Cardiac muscle cell (in vitro differentiated cells and primary cell): ENCODE data around the gene FHOD1. TPM values are rescaled to one million over a fixed set of nuclear protein-coding genes. Genes with fewer than 3 reads are reported as not detected.
A peak's percentile ranks its signal among the peaks of the same experiment; 100 is the strongest.

ENCODE experiments used
- DNase-seq, 2 donors: peaks; one replicate each; pipeline versions ENCODE4 v3.0.0 to v3.0.0-alpha.2; 2010 to 2017; ENCODE audit warnings: low read depth in 1 of 2, low spot score in 1 of 2
- H3K27ac ChIP-seq: fragments of 200-600 bp; sonication (generic); 2 replicates; pipeline ENCODE4 v1.5.1; 2016
- H3K27me3 ChIP-seq: fragments of 200-600 bp; sonication (generic); 2 replicates; pipeline ENCODE4 v1.6.0; 2016; ENCODE audit warnings: control low read depth
- H3K36me3 ChIP-seq: fragments of 200-600 bp; sonication (generic); 2 replicates; pipeline ENCODE4 v1.5.1; 2016; ENCODE audit warnings: control low read depth
- H3K4me1 ChIP-seq: fragments of 200-600 bp; sonication (generic); 2 replicates; pipeline ENCODE4 v1.8.1; 2017; ENCODE audit warnings: low read depth, mild to moderate bottlenecking, mixed run types
- H3K4me3 ChIP-seq: fragments of 200-600 bp; sonication (generic); 2 replicates; pipeline ENCODE4 v1.5.1; 2016; ENCODE audit warnings: mild to moderate bottlenecking
- H3K9me3 ChIP-seq: fragments of 200-600 bp; sonication (generic); 2 replicates; pipeline ENCODE4 v1.5.1; 2017; ENCODE audit warnings: low read depth, mild to moderate bottlenecking, control low read depth
- CTCF ChIP-seq: IDR thresholded peaks from 2 replicates; pipeline ENCODE4 v1.5.1; 2012; ENCODE audit warnings: low read depth, mild to moderate bottlenecking, low read length
- polyA plus RNA-seq: library from polyadenylated mRNA; unstranded; fragments of >200 nt; fragmentation: Nextera tagmentation; extraction: Ambion mirVana; gene quantifications from 2 replicates; pipeline ENCODE4 v1.2.1, GENCODE V29; 2016
- total RNA-seq: library from RNA; depleted of rRNA; stranded (reverse); fragments of >200 nt; gene quantifications from 2 replicates; pipeline ENCODE4 v1.2.3, GENCODE V29; 2016

The FHOD1 gene
- total and polyA plus RNA-seq, 2 experiments from 2014 or later, result 17.9 to 18.5 TPM

GRCh38 chr16:67269766-67270165, 22.5 kb upstream of the FHOD1 start:
- Histone ChIP-seq H3K27me3 (no peaks in the 10 kb centered on the region), H3K4me3 (no peak overlapping the region), H3K27ac (no peak overlapping the region), H3K4me1 (peaks cover 4% of the 10 kb centered on the region), H3K36me3 (no peaks in the 10 kb centered on the region), H3K9me3 (no peaks in the 10 kb centered on the region)
- TF ChIP-seq CTCF, result no peak
- DNase-seq, result peak in 1 of 2 donors; percentile 42

- H3K4me1 ChIP-seq, result peaks cover 4% of the 10 kb centered on the region
- H3K36me3 ChIP-seq, result no peaks in the 10 kb centered on the region
- H3K9me3 ChIP-seq, result no peaks in the 10 kb centered on the region
- TF ChIP-seq CTCF, result no peak
- H3K4me3 ChIP-seq, result no peak overlapping the region
- H3K27me3 ChIP-seq, result no peaks in the 10 kb centered on the region
- H3K27ac ChIP-seq, result no peak overlapping the region
- peak; percentile 70 to 97 for DNase-seq
Measured at GRCh38 chr16:67268136-67268579, 20.9 kb upstream of the FHOD1 start.

- no peaks in the 10 kb centered on the region for H3K27me3 ChIP-seq
- no peaks in the 10 kb centered on the region for H3K36me3 ChIP-seq
- H3K27ac ChIP-seq, result no peak overlapping the region
- no peak for TF ChIP-seq CTCF
- no peak overlapping the region for H3K4me3 ChIP-seq
- DNase-seq, result no peak
- peaks cover 7% of the 10 kb centered on the region for H3K4me1 ChIP-seq
- no peaks in the 10 kb centered on the region for H3K9me3 ChIP-seq
Measured at GRCh38 chr16:67265834-67266233, 18.6 kb upstream of the FHOD1 start.

- no peak for TF ChIP-seq CTCF
- no peaks in the 10 kb centered on the region for H3K27me3 ChIP-seq
- H3K27ac ChIP-seq, result no peak overlapping the region
- H3K4me3 ChIP-seq, result no peak overlapping the region
- peaks cover 8% of the 10 kb centered on the region for H3K4me1 ChIP-seq
- no peaks in the 10 kb centered on the region for H3K36me3 ChIP-seq
- DNase-seq, result no peak
- H3K9me3 ChIP-seq, result no peaks in the 10 kb centered on the region
Measured at GRCh38 chr16:67264866-67265265, 17.6 kb upstream of the FHOD1 start.

GRCh38 chr16:67264277-67264676, 17.0 kb upstream of the FHOD1 start:
- peak; percentile 21 for TF ChIP-seq CTCF
- no peak for DNase-seq

GRCh38 chr16:67263201-67263600, 15.9 kb upstream of the FHOD1 start:
- TF ChIP-seq CTCF, result no peak
- no peak overlapping the region for H3K27ac ChIP-seq
- DNase-seq, result no peak
- H3K36me3 ChIP-seq, result no peaks in the 10 kb centered on the region
- no peak overlapping the region for H3K4me3 ChIP-seq
- no peaks in the 10 kb centered on the region for H3K27me3 ChIP-seq
- peaks cover 8% of the 10 kb centered on the region for H3K4me1 ChIP-seq
- H3K9me3 ChIP-seq, result no peaks in the 10 kb centered on the region

More at GRCh38 chr16:67264277-67264676, 17.0 kb upstream of the FHOD1 start:
- no peaks in the 10 kb centered on the region for H3K27me3 ChIP-seq
- H3K4me3 ChIP-seq, result no peak overlapping the region
- no peaks in the 10 kb centered on the region for H3K9me3 ChIP-seq
- no peaks in the 10 kb centered on the region for H3K36me3 ChIP-seq
- no peak overlapping the region for H3K27ac ChIP-seq
- H3K4me1 ChIP-seq, result peaks cover 8% of the 10 kb centered on the region
